HepG2 (cell line): Measurements from ENCODE around the gene RALY. TPM values are rescaled to one million over a fixed set of nuclear protein-coding genes. Genes with fewer than 3 reads are reported as not detected.

Experiments used
- ATAC-seq: fragments of 200-7000 bp; cut with Tn5 transposase; 3 replicates; pipeline ENCODE4 v1.9.1; 2020; ENCODE audit warnings: mild to moderate bottlenecking, moderate library complexity
- Bru-seq: library from RNA; stranded (reverse); fragments of 400-500 nt; gene quantifications from one replicate; lab custom pipeline; 2021; lab: Mats Ljungman, UMichigan
- BruChase-seq, 2 experiments: library from RNA; stranded (reverse); fragments of 400-500 nt; gene quantifications; one replicate each; lab custom pipeline; 2021; lab: Mats Ljungman, UMichigan
- BruUV-seq: library from RNA; stranded (reverse); fragments of 400-500 nt; replicated peaks from 2 replicates; lab custom pipeline; 2021; lab: Mats Ljungman, UMichigan
- CTCF ChIA-PET: fragments of 300-600 bp; formaldehyde crosslinking; extraction: SDS; loops from one replicate; lab custom pipeline; 2021; ENCODE audit warnings: low total read pairs, inconsistent platforms, low intra/inter-chr PET ratio; lab: Yijun Ruan, JAX
- POLR2A ChIA-PET: fragments of 350-600 bp; sonication (Branson Sonifier 250); formaldehyde crosslinking; loops from one replicate; lab custom pipeline; 2020; ENCODE audit warnings: antibody characterized with exemption, inconsistent platforms; lab: Yijun Ruan, JAX
- DNase-seq: peaks from one replicate; pipeline ENCODE4 v3.0.0-alpha.2; 2015; ENCODE audit warnings: low spot score
- FAIRE-seq: peaks from 3 replicates; lab custom pipeline; 2011; peaks lifted over from hg19 to GRCh38; lab: Jason Lieb, UNC
- H2AFZ ChIP-seq: one replicate; pipeline ENCODE4 v1.6.1; 2011; ENCODE audit warnings: low read length, inconsistent platforms
- H3K27ac ChIP-seq: fragments of 300-600 bp; 3 replicates; pipeline ENCODE4 v1.8.0; 2011; ENCODE audit warnings: mixed run types, mild to moderate bottlenecking, mixed read lengths, low read length, inconsistent platforms; ENCODE audit not compliant: insufficient read depth; ENCODE audit errors: extremely low read length
- H3K27me3 ChIP-seq, 2 experiments: fragments of 200-600 bp in 1 of 2; 2 replicates in 1 of 2; 3 replicates in 1 of 2; pipeline versions ENCODE4 v1.6.0 to v1.8.0; 2011; ENCODE audit warnings: low read length in 2 of 2, mild to moderate bottlenecking in 2 of 2, moderate library complexity in 2 of 2, inconsistent platforms in 1 of 2; ENCODE audit not compliant: insufficient read depth in 2 of 2, control insufficient read depth in 1 of 2
- H3K36me3 ChIP-seq, 2 experiments: fragments of 200-600 bp in 1 of 2; replicated peaks in 1 of 2; 2 replicates in 1 of 2; 3 replicates in 1 of 2; pipeline versions ENCODE4 v1.5.1 to v1.8.0; 2011; ENCODE audit warnings: low read length in 2 of 2, inconsistent platforms in 1 of 2; ENCODE audit not compliant: insufficient read depth in 2 of 2, control insufficient read depth in 1 of 2
- H3K4me1 ChIP-seq: 2 replicates; pipeline ENCODE4 v1.5.1; 2012; ENCODE audit warnings: low read length, inconsistent platforms; ENCODE audit not compliant: insufficient read depth
- H3K4me2 ChIP-seq: 2 replicates; pipeline ENCODE4 v1.6.0; 2011; ENCODE audit warnings: low read depth, low read length, inconsistent platforms
- H3K4me3 ChIP-seq, 3 experiments: fragments of 200-600 bp in 1 of 3; sonication (generic), shearing (Covaris generic) in 1 of 3; replicated peaks in 1 of 3; 2 replicates each; pipeline ENCODE4 v1.5.1; 2011 to 2016; ENCODE audit warnings: low read length in 3 of 3, inconsistent platforms in 2 of 3, low read depth in 2 of 3, mild to moderate bottlenecking in 2 of 3, control low read depth in 1 of 3, mixed read lengths in 1 of 3; ENCODE audit not compliant: insufficient read depth in 1 of 3
- H3K79me2 ChIP-seq: one replicate; pipeline ENCODE4 v1.6.1; 2011; ENCODE audit warnings: low read length, inconsistent platforms; ENCODE audit not compliant: insufficient read depth
- H3K9ac ChIP-seq: 2 replicates; pipeline ENCODE4 v1.6.0; 2011; ENCODE audit warnings: mild to moderate bottlenecking, low read depth, low read length, inconsistent platforms; ENCODE audit not compliant: insufficient read depth
- H3K9me3 ChIP-seq: 2 replicates; pipeline ENCODE4 v1.5.1; 2012; ENCODE audit warnings: mild to moderate bottlenecking, low read length
- H4K20me1 ChIP-seq: 2 replicates; pipeline ENCODE4 v1.6.0; 2011; ENCODE audit warnings: inconsistent platforms, mild to moderate bottlenecking, low read length, moderate library complexity; ENCODE audit not compliant: insufficient read depth
- AGO1 ChIP-seq: fragments of 200-400 bp; formaldehyde crosslinking; IDR thresholded peaks from 2 replicates; pipeline ENCODE4 v1.6.1; 2017; ENCODE audit warnings: mild to moderate bottlenecking, low read depth, low read length, moderate library complexity; ENCODE audit not compliant: poor library complexity, severe bottlenecking
- AKAP8 ChIP-seq: sonication (generic); formaldehyde crosslinking; IDR thresholded peaks from 2 replicates; pipeline ENCODE4 v1.5.1; 2020; ENCODE audit warnings: mild to moderate bottlenecking, missing genetic modification reagents
- SMAD9 ChIP-seq: sonication (generic); formaldehyde crosslinking; IDR thresholded peaks from 2 replicates; pipeline ENCODE4 v1.5.1; 2020; ENCODE audit warnings: mild to moderate bottlenecking, missing genetic modification reagents
- SP1 ChIP-seq, 2 experiments: fragments of 450-650 bp in 1 of 2; sonication (generic) in 1 of 2; formaldehyde crosslinking in 1 of 2; IDR thresholded peaks; 2 replicates each; pipeline versions ENCODE4 v1.4.0 to v1.6.1; 2016 to 2020; ENCODE audit warnings: missing genetic modification reagents in 1 of 2
- ZNF530 ChIP-seq: sonication (generic); formaldehyde crosslinking; IDR thresholded peaks from 2 replicates; pipeline ENCODE4 v1.5.0; 2020; ENCODE audit warnings: low read depth, mild to moderate bottlenecking, missing genetic modification reagents
- WGBS: methylation state at CpG from one replicate; pipeline ENCODE4 v1.1.6; 2017; ENCODE audit warnings: low lambda C conversion rate; 5-methylcytosine and 5-hydroxymethylcytosine counted together
- in situ Hi-C: cut with HindIII; loops from 2 replicates; pipeline ENCODE4 v1.10.0; 2017; ENCODE audit warnings: low pct_unique_long_range_greater_than_20kb; ENCODE audit not compliant: extremely low pct_ligation_motif_present
- intact Hi-C: fragments of 100-400 bp; cut with micrococcal nuclease; formaldehyde crosslinking; loops from one replicate; pipeline ENCODE4 v1.10.0; 2022; ENCODE audit not compliant: unreplicated experiment
- long read RNA-seq, 2 experiments: library from RNA in 1 of 2; library from polyadenylated mRNA in 1 of 2; stranded (forward) in 1 of 2; unstranded in 1 of 2; transcript quantifications; one replicate each; pipeline ENCODE4 v2.0.0, GENCODE V29; 2019 to 2022
- polyA minus RNA-seq, 3 experiments: library from RNA; depleted of rRNA, polyadenylated mRNA; stranded (reverse); fragments of >200 nt; gene quantifications; 2 replicates each; pipeline ENCODE4 v1.2.3, GENCODE V29; 2011; ENCODE audit warnings: low replicate concordance in 1 of 3
- polyA plus RNA-seq, 8 experiments: library from polyadenylated mRNA; depleted of rRNA in 3 of 8; stranded (reverse) in 7 of 8; unstranded in 1 of 8; fragments of >200 nt; fragmentation: Illumina TruSeq in 4 of 8; extraction: Trizol in 4 of 8; gene quantifications; 2 replicates each; pipeline versions ENCODE4 v1.2.1 to v1.2.3, GENCODE V29; 2011 to 2016; ENCODE audit warnings: low read depth in 4 of 8, missing spikeins in 1 of 8, mixed read lengths in 1 of 8; ENCODE audit not compliant: insufficient read depth in 1 of 8
- total RNA-seq, 5 experiments: library from RNA; depleted of rRNA; stranded (reverse); fragments of >200 nt; fragmentation: Illumina TruSeq; extraction: Trizol; gene quantifications; 2 replicates each; pipeline ENCODE4 v1.2.3, GENCODE V29; 2016; ENCODE audit warnings: low read depth in 1 of 5
- TF ChIP-seq, protein P1 (sequence below): sonication (generic); formaldehyde crosslinking; IDR thresholded peaks from 2 replicates; pipeline ENCODE4 v1.4.0; 2020; ENCODE audit warnings: missing genetic modification reagents
- TF ChIP-seq, protein P2 (sequence below): conservative IDR thresholded peaks from 2 replicates; pipeline ENCODE4 v1.6.1; 2018; ENCODE audit warnings: missing genetic modification reagents
- TF ChIP-seq, protein P3 (sequence below): sonication (generic); formaldehyde crosslinking; IDR thresholded peaks from 2 replicates; pipeline ENCODE4 v1.4.0; 2020; ENCODE audit warnings: missing genetic modification reagents
- TF ChIP-seq, protein P4 (sequence below): sonication (generic); formaldehyde crosslinking; IDR thresholded peaks from 2 replicates; pipeline ENCODE4 v1.8.1; 2023; ENCODE audit warnings: missing genetic modification reagents, inconsistent platforms, borderline replicate concordance

Gene RALY
- total RNA-seq (2016; rRNA removed; fragmentation: Illumina TruSeq; extraction: Trizol) (186 and 213 TPM in 2 replicates), polyA plus RNA-seq (2011; rRNA removed) (178 and 179 TPM in 2 replicates), polyA minus RNA-seq (2011; rRNA and poly(A)+ RNA removed; ENCODE audit: low replicate concordance) (148 and 200 TPM in 2 replicates), Bru-seq, nascent RNA (percentile 97 among the genes with signal in this experiment), BruChase-seq, experiment 1, labeled RNA remaining after a 6-hour chase (percentile 94 among the genes with signal in this experiment), BruChase-seq, experiment 2, labeled RNA remaining after a 2-hour chase (percentile 95 among the genes with signal in this experiment)
- 149 TPM in 2 replicates for total RNA-seq (2016; cell fraction: cytosol; rRNA removed; fragmentation: Illumina TruSeq; extraction: Trizol; ENCODE audit: low read depth)
- total RNA-seq (2016; cell fraction: insoluble cytoplasmic fraction; rRNA removed; fragmentation: Illumina TruSeq; extraction: Trizol): 189 and 205 TPM in 2 replicates
- 212 and 253 TPM in 2 replicates for total RNA-seq (2016; cell fraction: membrane; rRNA removed; fragmentation: Illumina TruSeq; extraction: Trizol)
- total RNA-seq (2016; cell fraction: nucleus; rRNA removed; fragmentation: Illumina TruSeq; extraction: Trizol): 108 and 117 TPM in 2 replicates
- polyA plus RNA-seq (2011; cell fraction: cytosol; rRNA removed): 154 and 230 TPM in 2 replicates
- polyA plus RNA-seq (2011; cell fraction: nucleus; rRNA removed): 90.5 and 93.6 TPM in 2 replicates
- 139 and 151 TPM in 2 replicates for polyA plus RNA-seq (2012)
- polyA plus RNA-seq (2016; cell fraction: cytosol; fragmentation: Illumina TruSeq; extraction: Trizol; ENCODE audit: low read depth): 205 and 264 TPM in 2 replicates
- 400 and 432 TPM in 2 replicates for polyA plus RNA-seq (2016; cell fraction: insoluble cytoplasmic fraction; fragmentation: Illumina TruSeq; extraction: Trizol; ENCODE audit: low read depth)
- polyA plus RNA-seq (2016; cell fraction: membrane; fragmentation: Illumina TruSeq; extraction: Trizol; ENCODE audit: low read depth): 287 and 342 TPM in 2 replicates
- 252 and 257 TPM in 2 replicates for polyA plus RNA-seq (2016; cell fraction: nucleus; fragmentation: Illumina TruSeq; extraction: Trizol; ENCODE audit: insufficient read depth, low read depth)
- polyA minus RNA-seq (2011; cell fraction: cytosol; rRNA and poly(A)+ RNA removed): 99.8 and 102 TPM in 2 replicates
- 75.0 and 76.2 TPM in 2 replicates for polyA minus RNA-seq (2011; cell fraction: nucleus; rRNA and poly(A)+ RNA removed)
- long read RNA-seq, experiment 1, full-length matches to known transcripts: 225 of 301 reads
- long read RNA-seq, experiment 1, partial matches to known transcripts: 34 of 301 reads
- long read RNA-seq, experiment 1, other reads (novel, unspliced or antisense): 42 of 301 reads
- long read RNA-seq, experiment 2, full-length matches to known transcripts: 452 of 919 reads
- long read RNA-seq, experiment 2, partial matches to known transcripts: 342 of 919 reads
- long read RNA-seq, experiment 2, other reads (novel, unspliced or antisense): 125 of 919 reads

DNA sequence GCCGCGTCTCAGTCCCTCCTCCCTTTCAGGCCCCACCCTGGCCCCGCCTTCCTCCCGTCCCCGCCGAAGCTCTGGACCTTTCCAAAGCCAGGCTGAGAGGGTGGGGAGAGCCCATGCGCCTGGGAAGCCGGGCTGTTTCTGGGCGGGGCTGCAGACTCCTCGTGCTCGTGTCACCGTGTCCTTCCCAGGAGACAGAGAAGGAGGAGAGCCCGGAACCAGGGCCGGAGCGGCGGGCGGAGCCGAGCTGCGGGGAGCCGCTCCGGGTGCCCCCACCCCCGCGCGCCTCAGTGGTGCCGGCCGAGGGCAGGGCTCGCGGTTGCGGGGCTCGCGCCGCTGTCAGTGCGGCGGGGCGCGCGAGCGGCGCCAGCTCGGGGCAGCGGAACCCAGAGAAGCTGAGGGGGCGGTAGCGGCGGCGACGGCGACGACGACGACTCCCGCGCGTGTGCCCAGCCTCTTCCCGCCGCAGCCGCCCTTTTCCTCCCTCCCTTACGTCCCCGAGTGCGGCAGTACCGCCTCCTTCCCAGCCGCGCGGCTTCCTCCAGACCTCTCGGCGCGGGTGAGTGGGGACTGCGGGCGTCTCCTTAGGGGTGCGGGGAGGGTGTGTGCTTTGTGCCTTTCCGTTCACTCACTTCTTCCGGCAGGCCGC is at the start of gene RALY:
RALY (plus strand) TSS at position 336 of the 646 bp plus-strand sequence. CDS start 78,164 bp downstream, outside the sequence.
- intact Hi-C loops: loop anchor here (1.0 to 5.0 kb wide), 4 partner anchors 12 to 76 kb away; no protein-coding TSS in a partner anchor
- TF ChIP-seq ZNF530 (CRISPR knock-in tag): no peak
- no peak for TF ChIP-seq AGO1
- TF ChIP-seq, protein P1, sequence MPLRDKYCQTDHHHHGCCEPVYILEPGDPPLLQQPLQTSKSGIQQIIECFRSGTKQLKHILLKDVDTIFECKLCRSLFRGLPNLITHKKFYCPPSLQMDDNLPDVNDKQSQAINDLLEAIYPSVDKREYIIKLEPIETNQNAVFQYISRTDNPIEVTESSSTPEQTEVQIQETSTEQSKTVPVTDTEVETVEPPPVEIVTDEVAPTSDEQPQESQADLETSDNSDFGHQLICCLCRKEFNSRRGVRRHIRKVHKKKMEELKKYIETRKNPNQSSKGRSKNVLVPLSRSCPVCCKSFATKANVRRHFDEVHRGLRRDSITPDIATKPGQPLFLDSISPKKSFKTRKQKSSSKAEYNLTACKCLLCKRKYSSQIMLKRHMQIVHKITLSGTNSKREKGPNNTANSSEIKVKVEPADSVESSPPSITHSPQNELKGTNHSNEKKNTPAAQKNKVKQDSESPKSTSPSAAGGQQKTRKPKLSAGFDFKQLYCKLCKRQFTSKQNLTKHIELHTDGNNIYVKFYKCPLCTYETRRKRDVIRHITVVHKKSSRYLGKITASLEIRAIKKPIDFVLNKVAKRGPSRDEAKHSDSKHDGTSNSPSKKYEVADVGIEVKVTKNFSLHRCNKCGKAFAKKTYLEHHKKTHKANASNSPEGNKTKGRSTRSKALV (CRISPR knock-in tag): 0 out of 2 replicates have a peak, but pooled peaks have one; percentile 3
- TF ChIP-seq, protein P2, sequence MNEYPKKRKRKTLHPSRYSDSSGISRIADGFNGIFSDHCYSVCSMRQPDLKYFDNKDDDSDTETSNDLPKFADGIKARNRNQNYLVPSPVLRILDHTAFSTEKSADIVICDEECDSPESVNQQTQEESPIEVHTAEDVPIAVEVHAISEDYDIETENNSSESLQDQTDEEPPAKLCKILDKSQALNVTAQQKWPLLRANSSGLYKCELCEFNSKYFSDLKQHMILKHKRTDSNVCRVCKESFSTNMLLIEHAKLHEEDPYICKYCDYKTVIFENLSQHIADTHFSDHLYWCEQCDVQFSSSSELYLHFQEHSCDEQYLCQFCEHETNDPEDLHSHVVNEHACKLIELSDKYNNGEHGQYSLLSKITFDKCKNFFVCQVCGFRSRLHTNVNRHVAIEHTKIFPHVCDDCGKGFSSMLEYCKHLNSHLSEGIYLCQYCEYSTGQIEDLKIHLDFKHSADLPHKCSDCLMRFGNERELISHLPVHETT (CRISPR knock-in tag): peak; percentile 18; the same call in 1 of the 2 replicates
- TF ChIP-seq AKAP8 (CRISPR knock-in tag): no peak
- TF ChIP-seq, protein P3, sequence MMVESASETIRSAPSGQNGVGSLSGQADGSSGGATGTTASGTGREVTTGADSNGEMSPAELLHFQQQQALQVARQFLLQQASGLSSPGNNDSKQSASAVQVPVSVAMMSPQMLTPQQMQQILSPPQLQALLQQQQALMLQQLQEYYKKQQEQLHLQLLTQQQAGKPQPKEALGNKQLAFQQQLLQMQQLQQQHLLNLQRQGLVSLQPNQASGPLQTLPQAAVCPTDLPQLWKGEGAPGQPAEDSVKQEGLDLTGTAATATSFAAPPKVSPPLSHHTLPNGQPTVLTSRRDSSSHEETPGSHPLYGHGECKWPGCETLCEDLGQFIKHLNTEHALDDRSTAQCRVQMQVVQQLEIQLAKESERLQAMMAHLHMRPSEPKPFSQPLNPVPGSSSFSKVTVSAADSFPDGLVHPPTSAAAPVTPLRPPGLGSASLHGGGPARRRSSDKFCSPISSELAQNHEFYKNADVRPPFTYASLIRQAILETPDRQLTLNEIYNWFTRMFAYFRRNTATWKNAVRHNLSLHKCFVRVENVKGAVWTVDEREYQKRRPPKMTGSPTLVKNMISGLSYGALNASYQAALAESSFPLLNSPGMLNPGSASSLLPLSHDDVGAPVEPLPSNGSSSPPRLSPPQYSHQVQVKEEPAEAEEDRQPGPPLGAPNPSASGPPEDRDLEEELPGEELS (CRISPR knock-in tag): no peak
- TF ChIP-seq SMAD9: peak; percentile 81; the same call in 1 of the 2 replicates
- TF ChIP-seq SP1 (IDR thresholded peaks at IDR 0.05): no peak
- peak; percentile 48; the same call in 1 of the 2 replicates for TF ChIP-seq SP1 (CRISPR knock-in tag; IDR thresholded peaks at IDR 0.05)
- TF ChIP-seq, protein P4, sequence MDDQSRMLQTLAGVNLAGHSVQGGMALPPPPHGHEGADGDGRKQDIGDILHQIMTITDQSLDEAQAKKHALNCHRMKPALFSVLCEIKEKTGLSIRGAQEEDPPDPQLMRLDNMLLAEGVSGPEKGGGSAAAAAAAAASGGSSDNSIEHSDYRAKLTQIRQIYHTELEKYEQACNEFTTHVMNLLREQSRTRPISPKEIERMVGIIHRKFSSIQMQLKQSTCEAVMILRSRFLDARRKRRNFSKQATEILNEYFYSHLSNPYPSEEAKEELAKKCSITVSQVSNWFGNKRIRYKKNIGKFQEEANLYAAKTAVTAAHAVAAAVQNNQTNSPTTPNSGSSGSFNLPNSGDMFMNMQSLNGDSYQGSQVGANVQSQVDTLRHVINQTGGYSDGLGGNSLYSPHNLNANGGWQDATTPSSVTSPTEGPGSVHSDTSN: peak; percentile 68; the same call in 1 of the 2 replicates

More for the DNA sequence above, at the start of gene RALY:
- BruUV-seq: no TSS peak
- H3K27me3 ChIP-seq: no peaks in the 10 kb centered on the region; a peak in 1 of 5 replicates
- no peak for DNase-seq
- CTCF ChIA-PET: interaction anchor here (1.3 kb wide), 1 partner anchor 75 kb away, joined by 4 read pairs; no protein-coding TSS in a partner anchor
- in situ Hi-C loops: no loop called here
- H3K27ac ChIP-seq: peak within 1 kb of the TSS; percentile 92
- peak within 1 kb of the TSS; percentile 21 for H2AFZ ChIP-seq
- H3K79me2 ChIP-seq: peaks cover 62% of the 10 kb centered on the region
- peak within 1 kb of the TSS; percentile 95 for H3K4me2 ChIP-seq
- no peaks in the 10 kb centered on the region for H3K9me3 ChIP-seq
- peak within 1 kb of the TSS; percentile 96 for H3K9ac ChIP-seq
- 1% methylated on average over 65 of the region's 72 CpGs for WGBS
- H3K4me3 ChIP-seq: peak within 1 kb of the TSS; percentile 95 to 98 (median 96)
- peak; percentile 77 for ATAC-seq
- POLR2A ChIA-PET: interaction anchor here (0.7 to 5.1 kb wide), 64 partner anchors 8 to 1961 kb away, joined by 3 to 315 read pairs (median 5); partner anchors contain the start of genes CBFA2T2, CHMP4B, EIF2S2 and ITCH
- H4K20me1 ChIP-seq: peaks cover 41% of the 10 kb centered on the region
- H3K36me3 ChIP-seq: 0 out of 5 replicates have a peak, but pooled peaks cover 1 to 8% of the 10 kb centered on the region in 2 experiments
- no peak for FAIRE-seq
- peaks cover 59% of the 10 kb centered on the region for H3K4me1 ChIP-seq
